Uterus (tissue), 4 donors: Measurements from ENCODE around the gene RGS9. TPM values are rescaled to one million over a fixed set of nuclear protein-coding genes. Genes with fewer than 3 reads are reported as not detected.

Source experiments
- DNase-seq, 2 donors: peaks; one replicate each; pipeline ENCODE4 v3.0.0-alpha.2; 2019 to 2020
- H3K27ac ChIP-seq, 2 donors: fragments of 200-600 bp; sonication (generic); 1 replicate in 1 of 2; 2 replicates in 1 of 2; pipeline ENCODE4 v1.5.1; 2016 to 2018
- H3K27me3 ChIP-seq, 2 donors: fragments of 200-600 bp; sonication (generic); one replicate each; pipeline ENCODE4 v1.5.1; 2018 to 2019; ENCODE audit warnings: control low read depth in 1 of 2
- H3K36me3 ChIP-seq, 2 donors: fragments of 200-600 bp; sonication (generic); one replicate each; pipeline ENCODE4 v1.5.1; 2019; ENCODE audit warnings: control low read depth in 1 of 2
- H3K4me1 ChIP-seq, 2 donors: fragments of 200-600 bp; sonication (generic); one replicate each; pipeline ENCODE4 v1.5.1; 2018 to 2019; ENCODE audit warnings: control low read depth in 1 of 2
- H3K4me3 ChIP-seq, 2 donors: fragments of 200-600 bp; sonication (generic); 1 replicate in 1 of 2; 2 replicates in 1 of 2; pipeline ENCODE4 v1.5.1; 2018 to 2019; ENCODE audit warnings: mild to moderate bottlenecking in 1 of 2
- H3K9me3 ChIP-seq, 2 donors: fragments of 200-600 bp; sonication (generic); one replicate each; pipeline ENCODE4 v1.5.1; 2019; ENCODE audit warnings: control low read depth in 1 of 2
- CTCF ChIP-seq, 4 experiments: fragments of 200-600 bp in 2 of 4; fragments of 450-650 bp in 2 of 4; sonication (generic) in 2 of 4; IDR thresholded peaks; one replicate each; pipeline ENCODE4 v1.5.1; 2016 to 2019; ENCODE audit warnings: antibody characterized with exemption in 4 of 4, mild to moderate bottlenecking in 2 of 4, moderate library complexity in 1 of 4
- POLR2A ChIP-seq, 2 donors: fragments of 450-650 bp; IDR thresholded peaks; one replicate each; pipeline ENCODE4 v1.6.1; 2016; ENCODE audit warnings: antibody characterized with exemption in 2 of 2, mild to moderate bottlenecking in 1 of 2, moderate library complexity in 1 of 2
- intact Hi-C: fragments of 100-400 bp; cut with DNase I; formaldehyde crosslinking; loops from one replicate; pipeline ENCODE4 v1.15.1; 2023; ENCODE audit warnings: low total_unique reads
- small RNA-seq: library from RNA; depleted of rRNA; stranded (forward); fragments of <200 nt; gene quantifications from one replicate; pipeline ENCODE3, GENCODE V24; 2016
- total RNA-seq, 4 donors: library from RNA; depleted of rRNA in 3 of 4; stranded (reverse); fragments of >200 nt in 3 of 4; gene quantifications; one replicate each; pipeline versions ENCODE4 v1.1.0 to v1.2.4, GENCODE V29; 2014 to 2023
- donor health status: DM: yes; HTN: yes; CAD: no.

The RGS9 gene
- total RNA-seq, 4 donors from 2014 or later, result 3.5 to 19.1 (median 6.9) TPM

- Histone ChIP-seq H3K9me3 (no peaks in the 10 kb centered on the region), H3K4me3 (no peak overlapping the region), H3K4me1 (no peaks in the 10 kb centered on the region), H3K27me3 (no peaks in the 10 kb centered on the region), H3K27ac (no peak overlapping the region), H3K36me3 (no peaks in the 10 kb centered on the region)
- intact Hi-C loops, result no loop called here
- TF ChIP-seq CTCF (IDR thresholded peaks at IDR 0.05) (no peak), POLR2A (IDR thresholded peaks at IDR 0.05) (no peak)
- no peak for DNase-seq
Measured at GRCh38 chr17:65261682-65262636, 124.8 kb downstream of the RGS9 start.

GRCh38 chr17:65265276-65265675 is 128.1 kb downstream of the RGS9 start:
- Histone ChIP-seq H3K27ac (no peak overlapping the region), H3K4me3 (no peak overlapping the region), H3K27me3 (no peaks in the 10 kb centered on the region), H3K9me3 (no peaks in the 10 kb centered on the region), H3K36me3 (no peaks in the 10 kb centered on the region), H3K4me1 (no peaks in the 10 kb centered on the region)
- no peak for DNase-seq
- intact Hi-C loops, result no loop called here
- TF ChIP-seq CTCF (IDR thresholded peaks at IDR 0.05), result no peak
- TF ChIP-seq POLR2A (IDR thresholded peaks at IDR 0.05), result no peak

- intact Hi-C loops, result no loop called here
- Histone ChIP-seq H3K27ac (no peak overlapping the region), H3K4me3 (no peak overlapping the region), H3K4me1 (no peaks in the 10 kb centered on the region), H3K9me3 (no peaks in the 10 kb centered on the region), H3K27me3 (no peaks in the 10 kb centered on the region), H3K36me3 (no peaks in the 10 kb centered on the region)
- DNase-seq, result no peak
- no peak for TF ChIP-seq POLR2A (IDR thresholded peaks at IDR 0.05)
- no peak for TF ChIP-seq CTCF (IDR thresholded peaks at IDR 0.05)
Measured at GRCh38 chr17:65268832-65269231, 131.7 kb downstream of the RGS9 start.

DNA sequence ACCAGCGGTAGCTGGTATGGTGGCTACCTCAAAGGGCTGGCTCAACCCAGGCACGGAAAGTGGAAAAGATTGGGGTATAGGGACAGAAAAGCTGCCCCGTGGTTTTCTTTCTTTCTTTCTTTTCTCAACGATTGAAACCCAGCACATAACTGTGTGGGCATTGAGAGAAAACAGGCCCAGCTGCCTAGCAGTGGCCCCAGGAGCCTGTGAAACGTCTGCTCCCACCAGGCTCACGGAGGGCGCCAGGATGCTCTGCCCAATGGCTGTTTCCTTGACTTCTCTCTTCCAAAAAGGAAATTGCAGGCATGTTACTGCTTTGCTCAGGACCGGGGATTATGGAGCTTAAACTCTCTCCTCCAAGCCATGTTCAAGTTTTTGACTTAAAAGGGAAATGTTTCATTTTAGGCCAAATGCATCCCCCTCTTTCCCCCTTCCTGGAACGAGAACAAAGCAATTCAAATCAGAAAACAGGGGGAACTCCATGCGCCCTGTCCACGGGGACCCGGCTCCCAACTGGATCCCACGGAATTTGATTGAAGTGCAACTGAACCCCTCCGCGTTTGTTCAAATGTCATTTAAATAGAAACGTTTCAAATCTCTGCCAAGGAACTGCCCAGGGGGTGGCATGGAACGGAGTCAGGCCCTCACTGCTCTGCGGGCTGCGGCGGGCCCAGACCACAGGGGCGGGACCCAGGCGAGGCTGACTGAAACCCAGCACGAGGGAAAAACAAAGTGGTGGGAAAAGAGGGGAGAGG is 133.5 kb downstream of the RGS9 start:
- Histone ChIP-seq H3K27ac (no peak overlapping the region), H3K4me3 (no peak overlapping the region), H3K9me3 (no peaks in the 10 kb centered on the region), H3K36me3 (no peaks in the 10 kb centered on the region), H3K27me3 (no peaks in the 10 kb centered on the region), H3K4me1 (no peaks in the 10 kb centered on the region)
- TF ChIP-seq CTCF (IDR thresholded peaks at IDR 0.05), result no peak
- no peak for TF ChIP-seq POLR2A (IDR thresholded peaks at IDR 0.05)
- DNase-seq, result no peak
- intact Hi-C loops, result no loop called here

DNA sequence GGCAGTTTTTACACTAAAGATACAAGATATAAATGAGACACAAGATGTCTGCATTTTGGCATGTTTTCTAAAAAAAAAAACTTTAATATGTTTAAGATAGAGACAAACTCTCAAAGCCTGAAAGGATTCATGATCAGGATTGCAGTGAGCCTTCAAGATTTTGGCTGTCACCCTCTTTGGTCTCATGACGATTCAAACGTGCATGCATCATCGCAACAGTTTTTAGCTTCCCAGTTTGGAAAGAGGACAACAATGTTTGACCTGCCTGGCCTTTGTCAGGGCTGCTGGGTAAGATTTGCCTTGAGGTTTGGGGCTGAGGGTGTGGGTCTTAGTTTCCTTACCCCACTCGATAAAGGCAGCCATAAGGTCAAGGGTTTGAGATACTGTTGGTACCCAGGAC is 134.1 kb downstream of the RGS9 start:
- no peaks in the 10 kb centered on the region for H3K9me3 ChIP-seq
- intact Hi-C loops, result no loop called here
- no peaks in the 10 kb centered on the region for H3K27me3 ChIP-seq
- no peaks in the 10 kb centered on the region for H3K36me3 ChIP-seq
- no peak for DNase-seq
- H3K4me1 ChIP-seq, result no peaks in the 10 kb centered on the region
- TF ChIP-seq POLR2A (IDR thresholded peaks at IDR 0.05), result no peak
- H3K4me3 ChIP-seq, result no peak overlapping the region
- H3K27ac ChIP-seq, result no peak overlapping the region

Small RNA genes within 50 kb of the gene (small RNA-seq; reads per million reads assigned to genes)
- not detected for gene AC060771.1

Other genes starting within 250 kb of the RGS9 start
- 10 to 100 TPM in 2 of 4 donors, 1 to 10 TPM in 2; 2.1 to 47.9 (median 9.9) TPM for gene LRRC37A3, start 217.9 kb upstream of the RGS9 start, total RNA-seq
- gene GNA13, start 80.6 kb upstream of the RGS9 start, total RNA-seq, result 100 to 1,000 TPM in 1 of 4 donors, 10 to 100 TPM in 3; 20.2 to 103 (median 51.0) TPM